AG10803 (cell line): ENCODE measurements around the gene FLVCR2.

Experiments
- DNase-seq: peaks from one replicate; pipeline ENCODE4 v3.0.0; 2010; ENCODE audit warnings: low read depth
- H3K4me3 ChIP-seq: 2 replicates; pipeline ENCODE4 v1.5.1; 2011; ENCODE audit warnings: mild to moderate bottlenecking, low read length, control low read depth
- CTCF ChIP-seq: conservative IDR thresholded peaks from 2 replicates; pipeline ENCODE4 v1.5.1; 2011; ENCODE audit warnings: mild to moderate bottlenecking, low read length, control low read depth, inconsistent platforms

FLVCR2 gene

GRCh38 chr14:75653563-75653962, 75.1 kb downstream of the FLVCR2 start:
- no peak for TF ChIP-seq CTCF
- no peak for DNase-seq
- H3K4me3 ChIP-seq, result no peak overlapping the region

GRCh38 chr14:75654127-75654732, 75.8 kb downstream of the FLVCR2 start:
- peak; percentile 43 for DNase-seq
- no peak overlapping the region for H3K4me3 ChIP-seq
- peak; percentile 99 for TF ChIP-seq CTCF

GRCh38 chr14:75655235-75655634, 76.8 kb downstream of the FLVCR2 start:
- DNase-seq, result no peak
- no peak for TF ChIP-seq CTCF
- H3K4me3 ChIP-seq, result no peak overlapping the region

GRCh38 chr14:75657331-75657730, 78.9 kb downstream of the FLVCR2 start:
- DNase-seq, result no peak
- no peak overlapping the region for H3K4me3 ChIP-seq
- no peak for TF ChIP-seq CTCF

- TF ChIP-seq CTCF, result no peak
- no peak for DNase-seq
Measured at GRCh38 chr14:75658957-75659356, 80.5 kb downstream of the FLVCR2 start.

GRCh38 chr14:75660238-75660629, 81.8 kb downstream of the FLVCR2 start:
- peak overlapping the region; percentile 94 for H3K4me3 ChIP-seq
- no peak for DNase-seq
- TF ChIP-seq CTCF, result no peak

More at GRCh38 chr14:75658957-75659356, 80.5 kb downstream of the FLVCR2 start:
- no peak overlapping the region for H3K4me3 ChIP-seq

- no peak for TF ChIP-seq CTCF
- peak; percentile 97 for DNase-seq
- H3K4me3 ChIP-seq, result peak within 1 kb of the TSS; percentile 94
Measured at GRCh38 chr14:75660630-75661498, 82.4 kb downstream of the FLVCR2 start, which contains the start of the genes ERG28 and TTLL5. ERG28 (minus strand) TSS chr14:75660876; CDS start chr14:75657502, 3,374 bp downstream. TTLL5 (plus strand) TSS chr14:75661246; CDS start chr14:75663150, 1,904 bp downstream.
